Body of pancreas (tissue), 4 donors: Measurements from ENCODE around the gene KLHL17. TPM values are rescaled to one million over a fixed set of nuclear protein-coding genes. Genes with fewer than 3 reads are reported as not detected.
"Not testable (repeated sequence)": the region's sequence is repeated elsewhere in the genome, so short reads cannot be mapped to it uniquely, and the experiment has no call there.

Source experiments
- ATAC-seq: fragments of 150-250 bp; one replicate; pipeline ENCODE4 v1.9.1; 2016
- DNase-seq, 4 donors: peaks; one replicate each; pipeline ENCODE4 v3.0.0-alpha.2; 2019
- H3K27ac ChIP-seq, 4 donors: fragments of 200-600 bp; sonication (generic); 1 replicate in 3 of 4; 2 replicates in 1 of 4; pipeline versions ENCODE4 v1.5.1 to v1.6.1; 2016 to 2019; ENCODE audit warnings: mild to moderate bottlenecking in 1 of 4, mixed read lengths in 1 of 4, moderate library complexity in 1 of 4
- H3K27me3 ChIP-seq, 2 donors: fragments of 200-600 bp; sonication (generic); one replicate each; pipeline ENCODE4 v1.6.0; 2016; ENCODE audit warnings: mild to moderate bottlenecking in 1 of 2
- H3K36me3 ChIP-seq, 2 donors: fragments of 200-600 bp; sonication (generic); replicated peaks in 1 of 2; 2 replicates each; pipeline ENCODE4 v1.5.1; 2016; ENCODE audit warnings: low read depth in 2 of 2; ENCODE audit not compliant: insufficient read depth in 1 of 2
- H3K4me1 ChIP-seq: fragments of 200-600 bp; sonication (generic); one replicate; pipeline ENCODE4 v1.6.0; 2016
- H3K4me3 ChIP-seq, 2 donors: fragments of 200-600 bp; sonication (generic); 1 replicate in 1 of 2; 2 replicates in 1 of 2; pipeline ENCODE4 v1.5.1; 2016 to 2019
- H3K9me3 ChIP-seq, 3 donors: fragments of 200-600 bp; sonication (generic); 1 replicate in 2 of 3; 2 replicates in 1 of 3; pipeline ENCODE4 v1.5.1; 2016
- POLR2A ChIP-seq, 3 donors: fragments of 450-650 bp; IDR thresholded peaks; one replicate each; pipeline ENCODE4 v1.6.1; 2016; ENCODE audit warnings: antibody characterized with exemption in 3 of 3, mild to moderate bottlenecking in 2 of 3
- WGBS, 2 donors: methylation state at CpG; one replicate each; pipeline ENCODE4 v1.1.5; 2017; 5-methylcytosine and 5-hydroxymethylcytosine counted together
- intact Hi-C: fragments of 100-400 bp; cut with DNase I; formaldehyde crosslinking; loops from one replicate; pipeline ENCODE4 v1.15.1; 2023
- total RNA-seq, 2 donors: library from RNA; depleted of rRNA; stranded (reverse); fragments of >200 nt; gene quantifications; one replicate each; pipeline ENCODE4 v1.1.0, GENCODE V29; 2016
- TF ChIP-seq, protein P1 (sequence below), 7 experiments: fragments of 450-650 bp in 4 of 7; fragments of 200-600 bp in 3 of 7; sonication (generic) in 3 of 7; IDR thresholded peaks; one replicate each; pipeline ENCODE4 v1.5.1; 2016 to 2019; ENCODE audit warnings: antibody characterized with exemption in 7 of 7

KLHL17 gene
- total RNA-seq, 2 donors from 2014 or later = 6.0 to 29.0 TPM

DNA sequence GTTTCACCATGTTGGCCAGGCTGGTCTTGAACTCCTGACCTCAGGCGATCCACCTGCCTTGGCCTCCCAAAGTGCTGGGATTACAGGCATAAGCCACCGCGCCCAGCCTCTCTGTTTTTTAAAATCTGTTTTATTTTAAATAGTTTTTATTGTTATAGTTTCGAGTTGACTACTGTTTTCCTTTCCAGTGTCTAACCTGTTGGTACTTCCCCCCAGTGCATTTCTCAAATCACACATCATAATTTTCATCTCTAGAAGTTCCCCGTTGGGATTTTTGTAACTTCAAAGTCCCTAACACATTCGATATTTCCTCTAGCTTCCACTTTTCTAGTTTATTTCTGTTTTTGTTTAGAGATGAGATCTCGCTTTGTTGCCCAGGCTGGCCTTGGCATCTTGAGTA is 32.0 kb downstream of the KLHL17 start:
- no peaks in the 10 kb centered on the region for H3K36me3 ChIP-seq
- ATAC-seq (no peak), DNase-seq (no peak)
- intact Hi-C loops = no loop called here
- TF ChIP-seq, protein P1, sequence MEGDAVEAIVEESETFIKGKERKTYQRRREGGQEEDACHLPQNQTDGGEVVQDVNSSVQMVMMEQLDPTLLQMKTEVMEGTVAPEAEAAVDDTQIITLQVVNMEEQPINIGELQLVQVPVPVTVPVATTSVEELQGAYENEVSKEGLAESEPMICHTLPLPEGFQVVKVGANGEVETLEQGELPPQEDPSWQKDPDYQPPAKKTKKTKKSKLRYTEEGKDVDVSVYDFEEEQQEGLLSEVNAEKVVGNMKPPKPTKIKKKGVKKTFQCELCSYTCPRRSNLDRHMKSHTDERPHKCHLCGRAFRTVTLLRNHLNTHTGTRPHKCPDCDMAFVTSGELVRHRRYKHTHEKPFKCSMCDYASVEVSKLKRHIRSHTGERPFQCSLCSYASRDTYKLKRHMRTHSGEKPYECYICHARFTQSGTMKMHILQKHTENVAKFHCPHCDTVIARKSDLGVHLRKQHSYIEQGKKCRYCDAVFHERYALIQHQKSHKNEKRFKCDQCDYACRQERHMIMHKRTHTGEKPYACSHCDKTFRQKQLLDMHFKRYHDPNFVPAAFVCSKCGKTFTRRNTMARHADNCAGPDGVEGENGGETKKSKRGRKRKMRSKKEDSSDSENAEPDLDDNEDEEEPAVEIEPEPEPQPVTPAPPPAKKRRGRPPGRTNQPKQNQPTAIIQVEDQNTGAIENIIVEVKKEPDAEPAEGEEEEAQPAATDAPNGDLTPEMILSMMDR (IDR thresholded peaks at IDR 0.05) = no peak
- no peak for TF ChIP-seq POLR2A (IDR thresholded peaks at IDR 0.05)
- H3K4me1 ChIP-seq = no peaks in the 10 kb centered on the region
- H3K9me3 ChIP-seq = peaks cover 0 to 3% (median 0%) of the 10 kb centered on the region in 3 donors
- 84 to 86% methylated on average over 7 of the region's 7 CpGs for WGBS, 2 donors
- no peak overlapping the region for H3K27ac ChIP-seq
- H3K27me3 ChIP-seq = no peaks in the 10 kb centered on the region
- H3K4me3 ChIP-seq = no peak overlapping the region

DNA sequence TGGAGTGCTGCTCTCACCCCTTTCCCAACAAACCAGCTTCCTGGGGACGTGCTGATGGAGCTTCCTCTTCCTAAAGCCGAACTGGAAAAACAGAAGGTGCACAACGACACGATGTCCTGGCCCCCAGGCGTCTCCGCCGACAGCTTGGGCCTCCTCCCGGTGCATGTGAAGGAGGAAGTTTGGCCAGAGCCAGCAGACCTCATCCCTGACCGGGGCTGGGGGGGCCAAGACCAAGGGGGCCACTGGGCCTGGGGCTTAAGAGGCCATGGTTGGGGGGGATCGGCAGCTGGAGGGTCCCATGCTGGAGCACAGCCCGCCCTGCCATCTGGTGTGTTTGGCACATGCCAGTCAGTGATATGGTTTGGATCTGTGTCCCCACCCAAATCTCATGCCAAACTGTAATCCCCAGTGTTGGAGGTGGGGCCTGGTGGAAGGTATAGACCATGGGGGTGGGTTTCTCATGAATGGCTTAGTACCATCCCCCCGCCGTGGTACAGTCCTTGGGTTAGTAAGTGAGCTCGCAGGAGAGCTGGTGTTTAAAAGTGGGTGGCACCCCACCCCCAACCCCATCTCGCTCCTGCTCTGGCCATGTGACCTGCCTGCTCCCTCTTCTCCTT is 33.1 kb downstream of the KLHL17 start:
- WGBS, 2 donors = 57 to 85% methylated on average over 5 to 13 of the region's 15 CpGs
- Histone ChIP-seq H3K36me3 (no peaks in the 10 kb centered on the region), H3K4me1 (peaks cover 8% of the 10 kb centered on the region), H3K4me3 (no peak overlapping the region), H3K27me3 (no peaks in the 10 kb centered on the region), H3K9me3 (peaks cover 0 to 3% (median 0%) of the 10 kb centered on the region in 3 donors), H3K27ac (no peak overlapping the region)
- peak in 1 of 4 donors; percentile 11 for DNase-seq
- intact Hi-C loops = no loop called here
- ATAC-seq = no peak
- TF ChIP-seq, protein P1 (IDR thresholded peaks at IDR 0.05) = no peak
- no peak for TF ChIP-seq POLR2A (IDR thresholded peaks at IDR 0.05)

DNA sequence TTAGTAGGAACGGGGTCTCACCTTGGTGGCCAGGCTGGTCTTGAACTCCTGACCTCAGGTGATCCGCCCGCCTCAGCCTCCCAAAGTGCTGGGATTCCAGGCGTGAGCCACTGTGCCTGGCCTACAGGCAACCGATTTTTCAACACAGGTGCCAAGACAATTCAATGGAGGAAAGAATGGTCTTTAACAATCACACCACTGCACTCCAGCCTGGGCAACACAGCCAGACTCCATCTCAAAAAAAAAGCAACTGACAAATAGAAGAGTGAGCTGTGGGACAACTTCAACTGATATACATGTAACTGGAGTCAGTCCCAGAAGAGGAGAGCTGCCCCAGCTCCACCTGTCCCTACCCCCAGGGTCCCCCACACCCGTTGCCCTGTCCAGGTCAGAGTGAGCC is 34.2 kb downstream of the KLHL17 start:
- H3K27me3 ChIP-seq, ATAC-seq, DNase-seq, intact Hi-C loops, H3K27ac ChIP-seq, H3K36me3 ChIP-seq, H3K4me3 ChIP-seq, H3K9me3 ChIP-seq: not testable (repeated sequence)
- H3K4me1 ChIP-seq = peaks cover 17% of the 10 kb centered on the region
- 66 to 83% methylated on average over 6 of the region's 6 CpGs for WGBS, 2 donors

DNA sequence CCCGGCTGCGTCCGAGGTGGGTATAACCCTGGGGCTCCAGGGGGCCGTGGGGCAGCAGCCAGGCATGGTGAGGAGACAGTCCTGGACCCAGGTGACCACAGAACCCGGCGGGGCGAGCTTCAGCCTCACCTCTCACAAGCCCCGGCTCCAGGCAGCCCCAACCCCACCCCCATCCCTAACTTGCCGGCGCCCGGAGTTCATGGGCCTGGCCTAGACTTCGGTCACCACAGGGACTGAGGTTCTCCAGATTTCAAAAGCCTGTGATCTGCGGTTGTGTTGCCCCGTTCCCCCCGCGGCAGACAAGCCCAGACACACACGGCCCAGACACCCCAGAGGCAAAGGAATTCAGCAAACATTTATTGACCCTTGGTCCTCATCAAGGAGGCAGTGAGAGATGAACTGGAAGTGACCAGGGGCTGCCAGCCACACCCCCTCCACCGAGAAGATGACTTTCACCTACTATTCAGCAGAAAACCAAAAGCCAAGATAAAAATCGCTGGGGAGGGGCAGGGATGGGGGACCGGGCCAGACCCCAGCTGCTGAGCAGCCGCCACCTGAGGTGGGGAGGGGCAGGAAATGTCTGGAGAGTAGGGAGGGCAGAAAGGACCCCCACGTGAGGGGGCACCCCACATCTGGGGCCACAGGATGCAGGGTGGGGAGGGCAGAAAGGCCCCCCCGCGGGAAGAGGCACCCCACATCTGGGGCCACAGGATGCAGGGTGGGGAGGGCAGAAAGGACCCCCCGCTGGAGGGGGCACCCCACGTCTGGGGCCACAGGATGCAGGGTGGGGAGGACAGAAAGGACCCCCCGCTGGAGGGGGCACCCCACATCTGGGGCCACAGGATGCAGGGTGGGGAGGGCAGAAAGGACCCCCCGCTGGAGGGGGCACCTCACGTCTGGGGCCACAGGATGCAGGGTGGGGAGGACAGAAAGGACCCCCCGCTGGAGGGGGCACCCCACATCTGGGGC is 35.6 kb downstream of the KLHL17 start:
- ATAC-seq = no peak
- WGBS, 2 donors = 30 to 31% methylated on average over 9 to 24 of the region's 30 CpGs

More for the DNA sequence above, 35.6 kb downstream of the KLHL17 start:
- no peak for TF ChIP-seq POLR2A (IDR thresholded peaks at IDR 0.05)
- TF ChIP-seq, protein P1 (IDR thresholded peaks at IDR 0.05) = no peak
- H3K4me3 ChIP-seq = no peak overlapping the region
- H3K4me1 ChIP-seq = peaks cover 31% of the 10 kb centered on the region
- peak in 1 of 4 donors; percentile 9 for DNase-seq
- no peak overlapping the region for H3K27ac ChIP-seq
- peaks cover 0 to 3% (median 0%) of the 10 kb centered on the region in 3 donors for H3K9me3 ChIP-seq
- intact Hi-C loops = no loop called here
- peaks cover 3 to 17% of the 10 kb centered on the region in 2 donors for H3K27me3 ChIP-seq
- no peaks in the 10 kb centered on the region for H3K36me3 ChIP-seq
